Endothelial cell of umbilical vein (primary cell): ENCODE results near the gene CCDC73. TPM values are rescaled to one million over a fixed set of nuclear protein-coding genes. Genes with fewer than 3 reads are reported as not detected.
"Not testable (repeated sequence)": the region's sequence is repeated elsewhere in the genome, so short reads cannot be mapped to it uniquely, and the experiment has no call there.

Experiments
- BruUV-seq: library from RNA; stranded (reverse); fragments of 400-500 nt; replicated peaks from 2 replicates; lab custom pipeline; 2021; lab: Mats Ljungman, UMichigan
- CTCF ChIA-PET: fragments of 300-600, 350-600 bp; sonication (Branson Sonifier 250); formaldehyde crosslinking; loops from one replicate; lab custom pipeline; 2021; ENCODE audit warnings: antibody characterized with exemption, inconsistent platforms; lab: Charles Lee
- POLR2A ChIA-PET: fragments of 300-600, 350-600 bp; sonication (Branson Sonifier 250); formaldehyde crosslinking; loops from one replicate; lab custom pipeline; 2021; ENCODE audit warnings: antibody characterized with exemption, inconsistent platforms; lab: Charles Lee
- DNase-seq: peaks from one replicate; pipeline ENCODE4 v3.0.0-alpha.2; 2011; ENCODE audit warnings: low read depth, low spot score
- FAIRE-seq: peaks from 2 replicates; lab custom pipeline; 2011; peaks lifted over from hg19 to GRCh38; lab: Jason Lieb, UNC
- H2AFZ ChIP-seq: 2 replicates; pipeline ENCODE4 v1.6.0; 2012; ENCODE audit warnings: low read depth, low read length, control low read depth, inconsistent platforms
- H3K27ac ChIP-seq: 2 replicates; pipeline ENCODE4 v1.5.1; 2011; ENCODE audit warnings: low read depth, mild to moderate bottlenecking, control low read depth, low read length, moderate library complexity; ENCODE audit not compliant: insufficient read depth
- H3K27me3 ChIP-seq, 2 experiments: 2 replicates each; pipeline versions ENCODE4 v1.6.0 to v1.6.1; 2011; ENCODE audit warnings: low read length in 2 of 2, mixed read lengths in 1 of 2; ENCODE audit not compliant: control insufficient read depth in 2 of 2, insufficient read depth in 2 of 2
- H3K36me3 ChIP-seq, 2 experiments: 2 replicates in 1 of 2; 3 replicates in 1 of 2; pipeline ENCODE4 v1.5.1; 2011; ENCODE audit warnings: low read length in 2 of 2, mild to moderate bottlenecking in 1 of 2, moderate library complexity in 1 of 2; ENCODE audit not compliant: control insufficient read depth in 2 of 2, insufficient read depth in 2 of 2; ENCODE audit errors: extremely low read depth in 1 of 2
- H3K4me1 ChIP-seq: 3 replicates; pipeline ENCODE4 v1.5.1; 2011; ENCODE audit warnings: mild to moderate bottlenecking, low read length; ENCODE audit not compliant: control insufficient read depth, insufficient read depth; ENCODE audit errors: extremely low read depth
- H3K4me2 ChIP-seq: 2 replicates; pipeline ENCODE4 v1.6.1; 2011; ENCODE audit warnings: low read length, control low read depth, mixed read lengths; ENCODE audit not compliant: insufficient read depth
- H3K4me3 ChIP-seq, 3 experiments: fragments of 200-600 bp in 1 of 3; sonication (generic), shearing (Covaris generic) in 1 of 3; replicated peaks in 1 of 3; 2 replicates each; pipeline ENCODE4 v1.5.1; 2011 to 2016; ENCODE audit warnings: control low read depth in 3 of 3, low read length in 3 of 3, mild to moderate bottlenecking in 2 of 3, inconsistent platforms in 1 of 3, low read depth in 1 of 3, moderate library complexity in 1 of 3; ENCODE audit not compliant: insufficient read depth in 1 of 3
- H3K79me2 ChIP-seq: 2 replicates; pipeline ENCODE4 v1.6.0; 2012; ENCODE audit warnings: low read length, inconsistent platforms; ENCODE audit not compliant: control insufficient read depth, insufficient read depth
- H3K9ac ChIP-seq: replicated peaks from 2 replicates; pipeline ENCODE3; 2011; ENCODE audit warnings: low read length, control low read depth; ENCODE audit not compliant: insufficient read depth; ENCODE audit errors: extremely low read depth
- H3K9me1 ChIP-seq: replicated peaks from 3 replicates; pipeline ENCODE4 v1.6.0; 2011; ENCODE audit warnings: mild to moderate bottlenecking, low read length; ENCODE audit not compliant: control insufficient read depth, insufficient read depth; ENCODE audit errors: extremely low read depth
- H3K9me3 ChIP-seq: replicated peaks from 2 replicates; pipeline ENCODE4 v1.5.1; 2012; ENCODE audit warnings: low read length, inconsistent platforms; ENCODE audit not compliant: control insufficient read depth, insufficient read depth
- H4K20me1 ChIP-seq: replicated peaks from 2 replicates; pipeline ENCODE3; 2011; ENCODE audit warnings: mild to moderate bottlenecking, low read length; ENCODE audit not compliant: control insufficient read depth, insufficient read depth; ENCODE audit errors: extremely low read depth
- EZH2 ChIP-seq: IDR thresholded peaks from 2 replicates; pipeline ENCODE4 v1.6.1; 2012; ENCODE audit warnings: borderline replicate concordance, low read depth, mild to moderate bottlenecking, moderate library complexity, low read length, inconsistent platforms; ENCODE audit not compliant: severe bottlenecking
- MAX ChIP-seq: IDR thresholded peaks from 2 replicates; pipeline ENCODE4 v1.6.1; 2011; ENCODE audit not compliant: insufficient read depth, insufficient read length
- dilution Hi-C: fragments of 300-500 bp; cut with MboI; formaldehyde crosslinking; loops from one replicate; pipeline ENCODE4 v1.15.0; 2019; ENCODE audit warnings: low sequenced_read_pairs; ENCODE audit not compliant: extremely low pct_ligation_motif_present
- intact Hi-C: fragments of 100-400 bp; cut with micrococcal nuclease; formaldehyde crosslinking; loops from one replicate; pipeline ENCODE4 v1.10.0; 2022
- polyA plus RNA-seq, 4 experiments: library from polyadenylated mRNA; depleted of rRNA in 3 of 4; stranded (reverse) in 3 of 4; unstranded in 1 of 4; fragments of >200 nt; gene quantifications; 2 replicates each; pipeline versions ENCODE4 v1.2.1 to v1.2.3, GENCODE V29; 2011 to 2012; ENCODE audit warnings: missing spikeins in 1 of 4
- total RNA-seq: library from RNA; stranded (reverse); gene quantifications from 2 replicates; pipeline ENCODE4 v1.2.3, GENCODE V29; 2021

Gene CCDC73
- total and polyA plus RNA-seq, 2 donors (not counting 3 experiments of a cell fraction or from before 2014, with no cell fraction given) = not detected

- ChIA-PET CTCF (no interaction called here), POLR2A (no interaction called here)
- H3K4me2 ChIP-seq = no peak overlapping the region
- H3K27ac ChIP-seq = no peak overlapping the region
- no peaks in the 10 kb centered on the region for H3K79me2 ChIP-seq
- FAIRE-seq (no peak), DNase-seq (no peak)
- no TSS peak for BruUV-seq
- no peaks in the 10 kb centered on the region for H3K4me1 ChIP-seq
- TF ChIP-seq MAX (no peak), EZH2 (no peak)
- H4K20me1 ChIP-seq = no peaks in the 10 kb centered on the region
- no peaks in the 10 kb centered on the region for H3K9me1 ChIP-seq
- H3K4me3 ChIP-seq = no peak overlapping the region
- H3K36me3 ChIP-seq = no peaks in the 10 kb centered on the region
- H3K9ac ChIP-seq = no peak overlapping the region
- no peaks in the 10 kb centered on the region for H3K27me3 ChIP-seq
- H2AFZ ChIP-seq = no peak overlapping the region
- dilution Hi-C loops = no loop called here
- intact Hi-C loops = no loop called here
- no peaks in the 10 kb centered on the region for H3K9me3 ChIP-seq
Measured at GRCh38 chr11:32610797-32611352, 183.6 kb downstream of the CCDC73 start.

- H3K27ac ChIP-seq, CTCF ChIA-PET, H2AFZ ChIP-seq, H3K36me3 ChIP-seq, H4K20me1 ChIP-seq, H3K9me3 ChIP-seq, H3K9me1 ChIP-seq, H3K27me3 ChIP-seq, dilution Hi-C loops, H3K4me1 ChIP-seq, POLR2A ChIA-PET, H3K4me3 ChIP-seq, DNase-seq, H3K9ac ChIP-seq, BruUV-seq, H3K79me2 ChIP-seq, FAIRE-seq, H3K4me2 ChIP-seq: not testable (repeated sequence)
- intact Hi-C loops = loop anchor here (10.0 kb wide), 1 partner anchor 794 kb away; the partner anchor contains the start of gene PAX6
Measured at GRCh38 chr11:32608826-32609225, 185.6 kb downstream of the CCDC73 start.
